Mucosa of descending colon (tissue), 3 donors: ENCODE results near the gene OSTF1. TPM values are rescaled to one million over a fixed set of nuclear protein-coding genes. Genes with fewer than 3 reads are reported as not detected.

Experiments used
- ATAC-seq: fragments of 200-7000 bp; cut with Tn5 transposase; one replicate; pipeline ENCODE4 v1.9.1; 2020; ENCODE audit warnings: mild to moderate bottlenecking, moderate library complexity
- DNase-seq, 3 donors: peaks; one replicate each; pipeline ENCODE4 v3.0.0-alpha.2; 2020
- H3K36me3 ChIP-seq: fragments of 200-600 bp; one replicate; pipeline ENCODE4 v1.8.0; 2021; ENCODE audit warnings: low read depth, mild to moderate bottlenecking
- H3K4me1 ChIP-seq: fragments of 200-600 bp; one replicate; pipeline ENCODE4 v1.8.0; 2021; ENCODE audit warnings: low read depth, mild to moderate bottlenecking
- H3K4me3 ChIP-seq: fragments of 200-600 bp; one replicate; pipeline ENCODE4 v1.8.0; 2021; ENCODE audit warnings: mild to moderate bottlenecking
- H3K9me3 ChIP-seq: fragments of 200-600 bp; one replicate; pipeline ENCODE4 v1.8.0; 2021; ENCODE audit warnings: mild to moderate bottlenecking
- intact Hi-C, 2 donors: fragments of 100-400 bp; cut with DNase I in 1 of 2; cut with micrococcal nuclease in 1 of 2; formaldehyde crosslinking; loops; one replicate each; pipeline versions ENCODE4 v1.11.0 to v1.11.1; 2022; cut with DNase I, micrococcal nuclease
- long read RNA-seq, 2 donors: library from polyadenylated mRNA; unstranded; transcript quantifications; one replicate each; pipeline ENCODE4 v2.0.0, GENCODE V29; 2019 to 2021
- total RNA-seq, 3 donors: library from RNA; stranded (reverse); fragmentation: NEBNext Ultra II Directional in 2 of 3; extraction: Animal tissue kit (Norgen Biotek cat#: 25700) in 2 of 3; gene quantifications; one replicate each; pipeline versions ENCODE4 v1.2.1 to v1.2.4, GENCODE V29; 2021 to 2023
- TF ChIP-seq, protein P1 (sequence below): fragments of 200-600 bp; IDR thresholded peaks from one replicate; pipeline ENCODE4 v1.8.0; 2022; ENCODE audit warnings: antibody characterized with exemption, mild to moderate bottlenecking
- donor health status: DM: no; HTN: no; CAD: no; lungs with moderate emphysema.
- donor health status: DM: no; HTN: no; CAD: no.
- donor health status: DM: no; HTN: yes; CAD: no.

Gene OSTF1, protein sequence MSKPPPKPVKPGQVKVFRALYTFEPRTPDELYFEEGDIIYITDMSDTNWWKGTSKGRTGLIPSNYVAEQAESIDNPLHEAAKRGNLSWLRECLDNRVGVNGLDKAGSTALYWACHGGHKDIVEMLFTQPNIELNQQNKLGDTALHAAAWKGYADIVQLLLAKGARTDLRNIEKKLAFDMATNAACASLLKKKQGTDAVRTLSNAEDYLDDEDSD
- total RNA-seq: 10 to 100 TPM; 40.6 to 71.2 (median 63.9) TPM
- long read RNA-seq, donor 1, transcript OSTF1-201 (10 exons, 1,319 nt): major isoform, 33 of 40 reads
- long read RNA-seq, donor 1, partial matches to known transcripts: 2 of 40 reads
- long read RNA-seq, donor 1, other reads (novel, unspliced or antisense): 5 of 40 reads
- long read RNA-seq, donor 2, transcript OSTF1-201 (10 exons, 1,319 nt): major isoform, 44 of 60 reads
- long read RNA-seq, donor 2, partial matches to known transcripts: 3 of 60 reads
- long read RNA-seq, donor 2, other reads (novel, unspliced or antisense): 13 of 60 reads

DNA sequence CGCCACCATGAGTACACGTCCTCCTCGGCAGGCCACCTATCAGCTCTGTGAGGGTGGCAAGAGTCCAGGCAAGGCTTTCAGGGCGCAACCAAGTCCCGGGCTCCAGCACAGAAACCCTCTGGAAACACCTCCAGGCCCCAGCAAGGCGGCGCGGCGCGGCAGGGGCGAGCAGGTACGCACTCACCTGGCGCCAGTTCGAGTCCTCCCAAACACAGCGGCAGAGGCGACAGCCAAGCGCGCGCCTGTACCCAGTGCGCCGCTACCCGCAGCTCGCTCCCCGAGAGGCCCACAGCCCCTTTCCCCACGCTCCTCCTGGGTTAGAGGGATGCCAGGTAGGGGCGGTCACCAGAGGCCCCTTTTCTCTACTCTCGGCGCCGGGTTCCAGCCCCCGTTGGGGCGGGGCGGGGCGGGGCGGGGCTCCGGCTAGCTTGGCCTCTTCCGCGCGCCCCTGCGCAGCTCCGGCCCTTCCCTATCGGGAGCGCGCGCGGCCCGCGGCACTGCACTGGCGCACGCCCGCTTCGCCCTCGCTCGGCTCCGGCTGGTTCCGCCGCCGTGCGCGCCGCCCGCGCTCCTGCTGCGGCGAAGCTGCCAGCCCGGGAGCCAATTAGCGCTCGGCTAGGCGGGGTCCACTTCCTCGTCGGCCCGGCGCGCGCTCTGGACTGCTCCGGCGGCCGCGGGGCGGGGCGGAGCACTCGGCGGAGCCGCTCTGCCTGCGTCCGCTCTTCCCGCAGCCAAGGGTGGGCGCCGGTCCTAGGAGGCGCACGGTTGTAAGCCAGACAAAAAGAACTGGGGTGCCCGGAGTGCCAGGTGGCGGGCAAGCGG is at the start of gene OSTF1, which contains the start of gene NMRK1:
Gene OSTF1, plus strand, starts transcription at position 691 of the 822 bp plus-strand sequence. CDS start 179 bp downstream, outside the sequence.
Gene NMRK1, minus strand, starts transcription at position 332 of the 822 bp plus-strand sequence. CDS start 5,040 bp downstream, outside the sequence.
- TF ChIP-seq, protein P1, sequence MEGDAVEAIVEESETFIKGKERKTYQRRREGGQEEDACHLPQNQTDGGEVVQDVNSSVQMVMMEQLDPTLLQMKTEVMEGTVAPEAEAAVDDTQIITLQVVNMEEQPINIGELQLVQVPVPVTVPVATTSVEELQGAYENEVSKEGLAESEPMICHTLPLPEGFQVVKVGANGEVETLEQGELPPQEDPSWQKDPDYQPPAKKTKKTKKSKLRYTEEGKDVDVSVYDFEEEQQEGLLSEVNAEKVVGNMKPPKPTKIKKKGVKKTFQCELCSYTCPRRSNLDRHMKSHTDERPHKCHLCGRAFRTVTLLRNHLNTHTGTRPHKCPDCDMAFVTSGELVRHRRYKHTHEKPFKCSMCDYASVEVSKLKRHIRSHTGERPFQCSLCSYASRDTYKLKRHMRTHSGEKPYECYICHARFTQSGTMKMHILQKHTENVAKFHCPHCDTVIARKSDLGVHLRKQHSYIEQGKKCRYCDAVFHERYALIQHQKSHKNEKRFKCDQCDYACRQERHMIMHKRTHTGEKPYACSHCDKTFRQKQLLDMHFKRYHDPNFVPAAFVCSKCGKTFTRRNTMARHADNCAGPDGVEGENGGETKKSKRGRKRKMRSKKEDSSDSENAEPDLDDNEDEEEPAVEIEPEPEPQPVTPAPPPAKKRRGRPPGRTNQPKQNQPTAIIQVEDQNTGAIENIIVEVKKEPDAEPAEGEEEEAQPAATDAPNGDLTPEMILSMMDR: peak; percentile 27
- peak within 1 kb of the TSS; percentile 85 for H3K4me3 ChIP-seq
- intact Hi-C loops: loop anchor here in 1 of 2 donors (10.0 kb wide), 1 partner anchor 63 kb away; the partner anchor contains the start of gene CARNMT1
- no peaks in the 10 kb centered on the region for H3K36me3 ChIP-seq
- DNase-seq (peak; percentile 94 to 98 (median 97)), ATAC-seq (peak; percentile 91)
- no peaks in the 10 kb centered on the region for H3K9me3 ChIP-seq
- H3K4me1 ChIP-seq: peaks cover 35% of the 10 kb centered on the region

DNA sequence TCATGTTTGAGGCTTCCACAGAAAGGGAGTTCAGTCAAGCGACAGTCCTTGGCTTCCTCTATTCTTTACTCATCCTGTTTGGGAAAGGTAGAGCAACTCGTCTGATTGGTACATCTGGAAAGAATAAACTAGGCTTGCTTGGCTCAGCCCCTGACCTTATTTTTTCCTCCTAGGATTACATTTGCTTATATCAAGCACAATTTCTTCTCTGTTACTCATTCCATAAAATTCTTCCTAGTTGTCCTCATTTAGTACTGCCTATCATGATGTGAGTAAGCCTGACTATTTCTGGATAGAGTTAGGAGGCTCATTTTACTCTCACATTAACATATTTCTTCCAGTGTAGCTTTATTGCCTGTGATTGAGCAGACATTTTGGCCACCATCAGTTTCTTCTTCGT is 49.3 kb upstream of the OSTF1 start:
- ATAC-seq: peak; percentile 35
- H3K4me3 ChIP-seq: no peak overlapping the region
- TF ChIP-seq, protein P1: no peak
- H3K36me3 ChIP-seq: no peaks in the 10 kb centered on the region
- no peaks in the 10 kb centered on the region for H3K9me3 ChIP-seq
- no peaks in the 10 kb centered on the region for H3K4me1 ChIP-seq
- DNase-seq: no peak
- intact Hi-C loops: no loop called here

DNA sequence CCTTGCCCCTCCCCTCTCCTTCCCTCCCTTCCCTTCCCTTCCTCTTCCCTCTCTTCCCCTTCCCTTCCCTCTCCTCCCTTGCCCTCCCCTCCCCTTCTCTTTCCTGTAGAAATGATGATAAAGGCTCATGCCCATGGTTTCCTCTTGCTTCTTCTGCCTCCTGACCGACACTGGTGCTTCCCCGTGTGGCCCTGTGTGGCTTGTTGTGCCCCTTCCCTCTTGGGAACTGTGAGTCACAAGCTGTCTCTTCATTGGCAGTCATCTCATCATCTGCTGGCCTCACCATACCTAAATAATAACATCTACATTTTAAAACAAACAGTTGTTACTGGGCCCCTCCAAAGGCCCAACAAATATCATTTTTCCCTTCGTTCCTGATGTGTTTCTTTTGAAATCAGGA is 48.5 kb upstream of the OSTF1 start:
- TF ChIP-seq, protein P1: no peak
- DNase-seq (no peak), ATAC-seq (no peak)
- H3K9me3 ChIP-seq: no peaks in the 10 kb centered on the region
- intact Hi-C loops: no loop called here
- no peaks in the 10 kb centered on the region for H3K4me1 ChIP-seq
- H3K36me3 ChIP-seq: no peaks in the 10 kb centered on the region
- no peak overlapping the region for H3K4me3 ChIP-seq

DNA sequence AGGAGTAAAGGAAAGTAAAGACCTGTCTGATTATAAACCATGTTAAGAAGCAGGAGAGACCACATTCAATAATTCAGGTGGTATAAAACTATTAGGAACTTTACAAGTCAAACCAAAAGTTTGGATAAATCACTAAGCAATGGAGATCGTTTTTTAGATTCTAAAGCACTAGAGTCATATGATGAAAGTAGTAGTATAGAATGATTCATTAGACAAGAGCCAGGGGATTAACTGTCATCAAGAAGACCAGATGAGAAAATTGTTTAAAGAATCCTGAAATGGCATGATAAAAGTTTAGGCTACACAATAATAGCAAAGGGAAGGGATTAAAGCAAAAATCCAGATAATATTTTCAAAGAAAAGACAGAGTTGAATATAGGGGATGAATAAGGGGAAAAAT is 47.3 kb upstream of the OSTF1 start:
- no peak overlapping the region for H3K4me3 ChIP-seq

More for the DNA sequence above, 47.3 kb upstream of the OSTF1 start:
- Histone ChIP-seq H3K4me1 (no peaks in the 10 kb centered on the region), H3K36me3 (no peaks in the 10 kb centered on the region), H3K9me3 (no peaks in the 10 kb centered on the region)
- TF ChIP-seq, protein P1: no peak
- DNase-seq: no peak
- intact Hi-C loops: no loop called here
- no peak for ATAC-seq
